NCI-H187 (cell line): ENCODE measurements around the gene TMEM273.

Experiments
- DNase-seq, 2 experiments: peaks; one replicate each; lab custom pipeline; 2025; lab: John Stamatoyannopoulos, UW

TMEM273 gene

GRCh38 chr10:49164559-49165188 lies 23.5 kb downstream of the TMEM273 start:
- DNase-seq: no peak

- no peak for DNase-seq
These were observed 24.4 kb downstream of the TMEM273 start for GRCh38 chr10:49163741-49164140.

DNA sequence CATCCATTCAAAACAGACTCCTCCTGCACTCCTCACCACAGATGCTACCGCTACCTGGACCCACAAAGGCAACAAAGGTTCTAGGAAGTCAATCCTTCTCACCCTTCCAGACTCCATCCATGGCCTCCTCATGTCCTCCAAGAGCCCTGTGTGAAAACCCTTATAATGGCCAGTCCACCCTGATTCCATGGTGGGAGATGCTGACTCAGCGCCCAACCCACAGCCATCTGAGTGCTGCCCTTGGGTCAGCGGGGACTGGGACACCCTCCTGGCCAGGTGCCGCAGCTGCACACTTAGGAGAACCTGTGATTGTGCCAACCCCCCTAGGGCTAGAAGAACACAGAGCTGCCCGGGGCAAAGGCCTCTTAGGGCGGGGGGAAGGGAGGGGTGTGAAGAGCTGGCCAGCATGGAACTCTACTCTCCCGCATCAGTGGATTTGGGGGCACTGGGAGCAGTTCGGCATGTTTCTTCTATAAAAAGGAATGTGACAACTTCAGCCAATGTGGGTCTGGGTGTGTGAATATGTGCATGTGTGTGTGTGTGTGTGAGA lies 25.4 kb downstream of the TMEM273 start:
- DNase-seq: no peak

- DNase-seq: no peak
These were observed 26.1 kb downstream of the TMEM273 start for GRCh38 chr10:49162063-49162462.

DNA sequence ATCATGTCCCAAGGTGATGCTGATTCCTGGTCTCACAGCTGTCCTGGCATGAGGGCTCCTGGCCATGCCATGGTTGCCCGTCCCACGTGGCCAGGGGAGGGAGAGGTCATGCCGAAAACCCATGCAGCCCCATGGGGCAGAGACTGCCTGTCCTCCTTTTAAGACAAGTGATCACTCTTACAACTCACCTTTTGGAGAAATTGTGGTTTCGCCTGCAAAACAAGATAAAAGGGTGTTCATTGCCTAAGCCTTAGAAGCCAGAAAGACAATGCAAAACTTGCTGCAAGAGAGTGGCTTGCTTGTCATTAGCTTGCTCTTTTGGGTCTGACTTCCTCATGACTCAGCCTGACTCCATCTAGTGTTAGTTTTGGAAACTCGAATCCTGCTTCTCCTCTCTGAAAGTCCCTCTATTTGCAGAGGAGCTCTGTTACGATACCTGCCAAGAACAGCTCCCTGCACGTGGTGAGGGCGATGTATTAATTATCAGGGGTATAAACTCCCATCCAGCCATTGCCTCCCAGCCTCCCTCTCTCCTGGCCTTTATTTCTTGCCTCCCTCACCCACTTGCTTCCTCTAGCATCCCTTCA lies 26.7 kb downstream of the TMEM273 start:
- DNase-seq: no peak

DNA sequence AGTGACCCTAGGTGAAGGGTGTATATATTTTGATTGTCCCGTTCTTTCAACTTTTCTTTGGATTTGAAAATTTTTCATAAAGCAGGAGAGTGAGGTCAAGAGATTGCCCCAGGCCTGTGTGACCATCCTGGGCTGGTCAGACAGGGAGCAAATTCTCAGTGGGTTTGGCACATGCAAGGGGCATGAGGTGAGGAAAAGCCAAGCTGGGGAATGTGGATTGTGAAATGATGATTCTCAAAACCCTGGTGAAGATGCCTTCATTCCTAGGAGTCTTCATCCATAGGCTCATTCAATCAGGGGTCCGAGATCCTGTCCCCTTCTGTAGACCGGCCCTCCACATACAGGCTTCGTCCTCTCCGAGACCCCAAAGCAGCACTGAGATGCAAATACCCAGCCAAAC lies 27.4 kb downstream of the TMEM273 start:
- no peak for DNase-seq

DNA sequence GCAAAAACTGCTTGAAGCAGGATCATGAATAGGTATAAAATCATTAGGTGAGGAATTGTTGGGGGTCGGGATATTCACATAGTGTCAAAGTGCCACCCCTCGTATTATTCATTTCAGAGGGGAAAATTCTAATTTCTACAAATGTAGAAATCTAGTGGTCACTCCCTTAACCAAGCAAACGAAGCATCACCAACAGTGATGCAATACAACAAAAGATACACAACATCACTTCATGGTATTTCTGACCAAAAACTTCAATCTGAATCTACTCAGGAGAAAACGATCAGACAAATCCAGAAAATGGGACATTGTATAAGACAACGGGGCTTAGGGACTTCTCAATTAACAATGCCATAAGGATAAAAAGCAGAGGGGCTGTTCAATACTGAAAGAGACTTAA lies 28.1 kb downstream of the TMEM273 start:
- no peak for DNase-seq

GRCh38 chr10:49158915-49159314 lies 29.3 kb downstream of the TMEM273 start:
- no peak for DNase-seq

- no peak for DNase-seq
These were observed 29.8 kb downstream of the TMEM273 start for GRCh38 chr10:49158404-49158803.

GRCh38 chr10:49157229-49157628 lies 31.0 kb downstream of the TMEM273 start:
- DNase-seq: no peak

DNA sequence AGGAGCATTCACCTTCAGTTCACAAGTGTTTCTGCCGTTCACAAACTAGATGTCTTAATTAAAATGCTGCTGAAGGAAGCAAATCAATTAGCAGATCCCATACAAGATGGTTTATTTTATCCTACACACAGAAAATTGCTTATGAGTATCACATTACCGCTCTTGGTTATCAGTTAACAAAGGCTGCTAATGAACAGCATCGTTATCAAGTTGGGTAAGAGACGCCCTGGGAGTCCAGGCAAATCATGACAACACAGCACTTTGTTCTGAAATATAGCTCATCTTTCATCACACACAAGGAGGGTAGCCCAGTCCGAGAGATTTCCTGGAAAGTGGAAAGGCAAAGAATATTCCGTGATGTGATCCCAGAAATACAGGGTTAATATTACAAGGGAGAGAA lies 33.5 kb downstream of the TMEM273 start:
- DNase-seq: no peak

DNA sequence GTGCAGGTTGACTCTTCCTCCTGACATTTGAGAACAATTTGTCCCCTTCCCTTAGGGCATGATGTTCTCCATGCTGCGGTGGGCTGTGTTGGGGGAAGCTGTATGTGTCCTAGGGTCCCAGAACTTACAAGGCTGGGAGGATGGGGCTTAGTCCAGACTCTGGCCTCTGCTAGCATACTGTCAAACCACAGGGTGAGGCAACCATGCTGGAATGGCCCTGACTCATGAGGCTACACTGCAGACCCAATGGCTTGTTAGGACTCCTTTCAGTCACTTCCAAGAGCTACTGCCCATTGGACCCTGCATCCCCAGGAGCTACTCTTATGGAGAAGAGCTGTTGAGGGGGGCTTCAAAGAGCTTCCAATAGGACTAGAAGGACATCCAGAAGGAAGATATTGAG lies 34.2 kb downstream of the TMEM273 start:
- no peak for DNase-seq

DNA sequence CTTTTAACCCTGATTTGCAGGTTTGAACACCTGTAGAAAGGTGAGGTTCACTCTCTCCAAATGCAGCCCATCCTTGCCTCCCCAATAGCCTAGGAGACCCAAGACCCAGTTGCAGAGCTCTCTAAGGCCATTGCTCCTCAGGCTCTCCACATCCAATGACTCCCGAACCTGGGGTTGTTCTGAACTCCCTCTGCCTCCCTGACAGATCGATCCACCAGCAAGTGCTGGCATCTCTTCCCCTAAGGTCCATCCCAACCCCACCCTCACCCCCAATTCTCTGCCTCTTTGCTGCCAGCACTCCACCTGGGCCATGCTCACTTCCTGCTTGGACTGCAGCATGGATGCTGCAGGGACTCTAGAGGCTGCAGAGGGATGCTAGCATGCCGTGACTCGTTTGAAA lies 35.1 kb downstream of the TMEM273 start:
- DNase-seq: no peak

- DNase-seq: no peak
These were observed 35.5 kb downstream of the TMEM273 start for GRCh38 chr10:49152663-49153062.

DNA sequence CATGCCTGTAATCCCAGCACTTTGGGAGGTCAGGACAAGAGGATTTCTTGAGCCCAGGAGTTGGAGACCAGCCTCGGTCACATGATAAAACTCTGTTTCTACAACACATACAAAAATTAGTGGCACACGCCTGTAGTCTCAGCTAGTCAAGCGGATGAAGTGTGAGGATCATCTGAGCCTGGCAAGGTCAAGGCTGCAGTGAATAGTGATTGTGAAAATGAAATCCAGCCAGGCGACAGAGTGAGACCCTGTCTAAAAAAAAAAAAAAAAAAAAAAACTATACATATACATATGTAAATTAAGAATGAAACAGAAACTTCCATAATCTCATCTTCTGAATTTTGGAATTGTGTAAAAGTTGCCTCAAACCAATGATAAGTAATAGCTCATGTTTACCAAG lies 36.2 kb downstream of the TMEM273 start:
- no peak for DNase-seq

- DNase-seq: no peak
These were observed 36.7 kb downstream of the TMEM273 start for GRCh38 chr10:49151481-49151880.

GRCh38 chr10:49151025-49151445 lies 37.2 kb downstream of the TMEM273 start:
- DNase-seq: no peak

DNA sequence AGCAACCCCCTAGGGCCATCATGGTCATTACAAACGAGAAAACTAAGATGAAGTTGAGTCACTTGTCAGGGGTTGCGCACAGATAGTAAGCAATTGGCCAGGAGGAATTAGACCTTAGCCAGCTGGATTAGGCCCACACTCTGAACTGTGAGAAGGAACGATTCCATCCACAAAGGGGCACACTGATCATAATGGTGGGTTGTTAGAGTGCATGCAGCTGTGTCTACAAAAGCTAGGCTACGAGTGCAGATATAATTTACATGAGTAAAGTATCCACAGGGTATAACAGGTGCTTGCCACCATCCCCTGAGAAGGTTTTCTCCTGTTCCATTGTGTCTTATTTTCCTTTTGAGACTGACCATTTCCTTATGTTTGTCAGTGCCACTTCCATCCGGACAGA lies 37.8 kb downstream of the TMEM273 start:
- DNase-seq: no peak

GRCh38 chr10:49149881-49150280 lies 38.3 kb downstream of the TMEM273 start:
- no peak for DNase-seq

DNA sequence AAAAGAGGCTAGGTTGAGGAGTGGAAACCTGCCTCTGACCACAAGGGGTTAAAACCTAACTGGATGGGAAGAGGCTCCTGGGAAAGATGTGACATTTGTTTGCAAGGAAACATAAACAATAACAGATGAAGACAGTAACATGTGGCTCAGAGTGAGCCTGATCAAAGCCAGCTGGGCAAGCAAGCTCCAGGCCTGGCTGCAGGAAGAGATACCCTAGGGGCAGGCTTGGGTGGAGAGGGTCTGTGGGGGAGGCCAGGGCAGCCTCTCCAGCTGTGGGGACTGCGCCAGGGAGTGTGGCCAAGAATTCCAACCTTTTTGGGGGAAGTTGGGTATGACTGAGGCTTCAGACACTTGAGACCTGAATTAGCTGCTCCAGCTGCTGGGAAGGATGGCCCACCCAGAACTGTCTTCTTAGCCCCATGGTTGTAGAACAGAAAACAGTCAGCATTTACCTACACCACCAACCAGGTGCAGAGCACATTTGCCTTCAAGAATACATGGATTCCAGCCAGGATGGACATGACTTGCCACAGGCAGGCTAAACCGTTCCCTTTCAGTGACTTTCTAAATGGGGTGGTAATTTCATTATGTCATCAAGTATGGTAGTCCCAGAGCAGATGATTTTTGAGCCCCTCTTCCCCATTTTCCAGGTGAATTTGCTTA lies 44.0 kb downstream of the TMEM273 start:
- no peak for DNase-seq

- DNase-seq: no peak
These were observed 44.9 kb downstream of the TMEM273 start for GRCh38 chr10:49143249-49143648.

GRCh38 chr10:49141541-49142332 lies 46.5 kb downstream of the TMEM273 start:
- DNase-seq: no peak
